ENCODE data around the gene MAP3K4.
"Not testable (repeated sequence)": the region's sequence is repeated elsewhere in the genome, so short reads cannot be mapped to it uniquely, and the experiment has no call there.

MAP3K4 gene

GRCh38 chr6:161116554-161116953 is 125.0 kb downstream of the MAP3K4 start:
- DNase-seq, result no peak

GRCh38 chr6:161117308-161117707 is 125.7 kb downstream of the MAP3K4 start:
- DNase-seq, result peak in 1 of 58 donors; percentile 21

GRCh38 chr6:161117942-161118341 is 126.4 kb downstream of the MAP3K4 start:
- no peak for DNase-seq

- DNase-seq, result not testable (repeated sequence)
Measured at GRCh38 chr6:161123319-161123718, 131.8 kb downstream of the MAP3K4 start.

GRCh38 chr6:161125591-161125990 is 134.0 kb downstream of the MAP3K4 start:
- no peak for DNase-seq

- DNase-seq, result no peak
Measured at GRCh38 chr6:161127071-161127740, 135.6 kb downstream of the MAP3K4 start.

- DNase-seq, result no peak
Measured at GRCh38 chr6:161128230-161128629, 136.7 kb downstream of the MAP3K4 start.

- DNase-seq, result no peak
Measured at GRCh38 chr6:161128680-161129196, 137.2 kb downstream of the MAP3K4 start.

- no peak for DNase-seq
Measured at GRCh38 chr6:161130541-161130940, 139.0 kb downstream of the MAP3K4 start.

GRCh38 chr6:161130967-161131766 is 139.6 kb downstream of the MAP3K4 start:
- no peak for DNase-seq

- no peak for DNase-seq
Measured at GRCh38 chr6:161132384-161132783, 140.8 kb downstream of the MAP3K4 start.

- DNase-seq, result no peak
Measured at GRCh38 chr6:161133963-161134362, 142.4 kb downstream of the MAP3K4 start.

- DNase-seq, result no peak
Measured at GRCh38 chr6:161134550-161135298, 143.2 kb downstream of the MAP3K4 start.

- DNase-seq, result no peak
Measured at GRCh38 chr6:161135695-161136591, 144.4 kb downstream of the MAP3K4 start.

- DNase-seq, result no peak
Measured at GRCh38 chr6:161136655-161137054, 145.1 kb downstream of the MAP3K4 start.

- DNase-seq, result no peak
Measured at GRCh38 chr6:161137320-161137719, 145.8 kb downstream of the MAP3K4 start.

- DNase-seq, result no peak
Measured at GRCh38 chr6:161137839-161138542, 146.4 kb downstream of the MAP3K4 start.

GRCh38 chr6:161138543-161139303 is 147.2 kb downstream of the MAP3K4 start:
- peak in 17 of 58 donors; percentile 25 to 75 (median 40) for DNase-seq

GRCh38 chr6:161139304-161139765 is 147.8 kb downstream of the MAP3K4 start:
- DNase-seq, result no peak

Data from anterior cingulate cortex (tissue), 58 donors.